Measurements from ENCODE around the gene ABI3BP. TPM values are rescaled to one million over a fixed set of nuclear protein-coding genes. Genes with fewer than 3 reads are reported as not detected.

The ABI3BP gene
- total and polyA plus RNA-seq, 11 donors: 7.8 to 96.6 (median 26.4) TPM

DNA sequence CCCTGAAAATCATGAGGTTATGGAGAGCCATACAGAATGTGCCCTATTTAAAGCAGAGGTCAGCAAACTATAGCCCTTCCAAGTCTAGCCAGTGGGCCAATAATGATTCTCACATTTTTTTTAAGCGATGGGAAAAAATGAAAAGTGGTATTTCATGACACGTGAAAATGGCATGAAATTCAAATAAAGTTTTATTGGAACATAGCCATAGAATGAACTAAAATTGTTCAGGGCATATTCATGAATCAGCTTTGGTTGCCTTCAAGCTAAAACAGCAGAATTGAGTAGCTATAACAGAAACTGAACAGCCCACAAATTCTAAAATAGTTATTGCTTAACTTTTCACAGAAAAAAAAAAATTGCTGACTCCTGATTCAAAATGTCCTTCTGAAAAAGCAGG, 179.4 kb downstream of the ABI3BP start:
- ATAC-seq: no peak
- TF ChIP-seq, protein P1, sequence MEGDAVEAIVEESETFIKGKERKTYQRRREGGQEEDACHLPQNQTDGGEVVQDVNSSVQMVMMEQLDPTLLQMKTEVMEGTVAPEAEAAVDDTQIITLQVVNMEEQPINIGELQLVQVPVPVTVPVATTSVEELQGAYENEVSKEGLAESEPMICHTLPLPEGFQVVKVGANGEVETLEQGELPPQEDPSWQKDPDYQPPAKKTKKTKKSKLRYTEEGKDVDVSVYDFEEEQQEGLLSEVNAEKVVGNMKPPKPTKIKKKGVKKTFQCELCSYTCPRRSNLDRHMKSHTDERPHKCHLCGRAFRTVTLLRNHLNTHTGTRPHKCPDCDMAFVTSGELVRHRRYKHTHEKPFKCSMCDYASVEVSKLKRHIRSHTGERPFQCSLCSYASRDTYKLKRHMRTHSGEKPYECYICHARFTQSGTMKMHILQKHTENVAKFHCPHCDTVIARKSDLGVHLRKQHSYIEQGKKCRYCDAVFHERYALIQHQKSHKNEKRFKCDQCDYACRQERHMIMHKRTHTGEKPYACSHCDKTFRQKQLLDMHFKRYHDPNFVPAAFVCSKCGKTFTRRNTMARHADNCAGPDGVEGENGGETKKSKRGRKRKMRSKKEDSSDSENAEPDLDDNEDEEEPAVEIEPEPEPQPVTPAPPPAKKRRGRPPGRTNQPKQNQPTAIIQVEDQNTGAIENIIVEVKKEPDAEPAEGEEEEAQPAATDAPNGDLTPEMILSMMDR (IDR thresholded peaks at IDR 0.05): no peak
- no peak for TF ChIP-seq POLR2A (IDR thresholded peaks at IDR 0.05)
- intact Hi-C loops (cut with DNase I): no loop called here
- WGBS, 4 donors: 78 to 83% (median 80%) methylated on average over 2 of the region's 2 CpGs
- Histone ChIP-seq H3K27ac (no peak overlapping the region), H3K4me3 (no peak overlapping the region), H3K9me3 (no peaks in the 10 kb centered on the region), H3K27me3 (no peaks in the 10 kb centered on the region), H3K4me1 (no peaks in the 10 kb centered on the region), H3K36me3 (peaks cover 0 to 10% (median 0%) of the 10 kb centered on the region in 9 donors)
- no peak for DNase-seq

DNA sequence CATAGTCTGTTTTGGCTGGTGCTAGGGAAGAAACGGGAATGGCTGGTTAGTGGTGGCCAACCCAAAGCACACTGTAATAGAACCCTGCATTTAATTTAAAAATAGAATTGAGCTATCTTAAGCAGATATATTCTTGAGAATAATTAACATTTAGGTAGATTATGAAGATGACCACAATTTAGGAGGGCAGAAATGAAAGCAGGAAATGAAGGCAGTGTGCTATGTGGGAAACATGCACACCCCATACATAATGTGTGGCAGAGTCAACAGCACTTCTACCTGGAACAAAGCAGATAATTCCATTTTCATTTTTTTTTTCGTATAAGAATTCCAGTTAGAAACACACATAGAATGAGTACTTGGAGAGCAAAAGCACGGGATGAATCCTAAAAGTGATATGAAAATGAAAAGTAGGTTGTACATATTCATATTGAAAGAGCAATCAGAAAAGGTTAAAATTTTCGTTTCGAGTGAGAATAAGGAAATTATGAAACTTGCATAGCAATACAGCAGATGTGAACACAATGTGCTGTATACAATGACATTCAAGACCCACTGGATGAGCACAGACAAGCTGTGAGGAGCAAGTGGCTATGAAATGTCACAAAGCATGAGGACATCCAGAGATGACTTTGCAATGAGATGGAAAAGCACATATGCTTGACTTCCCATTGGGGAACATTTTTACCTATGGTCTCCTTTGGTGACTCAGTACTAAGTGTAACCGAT, 181.3 kb downstream of the ABI3BP start:
- intact Hi-C loops (cut with DNase I): no loop called here
- H3K4me3 ChIP-seq: no peak overlapping the region
- H3K27me3 ChIP-seq: no peaks in the 10 kb centered on the region
- H3K27ac ChIP-seq: no peak overlapping the region
- DNase-seq (no peak), ATAC-seq (no peak)
- no peaks in the 10 kb centered on the region for H3K4me1 ChIP-seq
- H3K36me3 ChIP-seq: peaks cover 0 to 16% (median 0%) of the 10 kb centered on the region in 9 donors
- no peak for TF ChIP-seq POLR2A (IDR thresholded peaks at IDR 0.05)
- TF ChIP-seq, protein P1 (IDR thresholded peaks at IDR 0.05): no peak
- 79 to 87% (median 80%) methylated on average over 6 of the region's 6 CpGs for WGBS, 4 donors
- H3K9me3 ChIP-seq: no peaks in the 10 kb centered on the region

- no peak for ATAC-seq
- no peaks in the 10 kb centered on the region for H3K27me3 ChIP-seq
- intact Hi-C loops (cut with DNase I): no loop called here
- TF ChIP-seq, protein P1 (IDR thresholded peaks at IDR 0.05): no peak
- no peak for TF ChIP-seq POLR2A (IDR thresholded peaks at IDR 0.05)
- no peaks in the 10 kb centered on the region for H3K9me3 ChIP-seq
- peaks cover 0 to 16% (median 0%) of the 10 kb centered on the region in 9 donors for H3K36me3 ChIP-seq
- H3K27ac ChIP-seq: no peak overlapping the region
- no peaks in the 10 kb centered on the region for H3K4me1 ChIP-seq
- 85 to 94% (median 90%) methylated on average over 1 of the region's 1 CpG for WGBS, 4 donors
- no peak for DNase-seq
- H3K4me3 ChIP-seq: no peak overlapping the region
These were observed 182.6 kb downstream of the ABI3BP start for GRCh38 chr3:100810671-100811070.

DNA sequence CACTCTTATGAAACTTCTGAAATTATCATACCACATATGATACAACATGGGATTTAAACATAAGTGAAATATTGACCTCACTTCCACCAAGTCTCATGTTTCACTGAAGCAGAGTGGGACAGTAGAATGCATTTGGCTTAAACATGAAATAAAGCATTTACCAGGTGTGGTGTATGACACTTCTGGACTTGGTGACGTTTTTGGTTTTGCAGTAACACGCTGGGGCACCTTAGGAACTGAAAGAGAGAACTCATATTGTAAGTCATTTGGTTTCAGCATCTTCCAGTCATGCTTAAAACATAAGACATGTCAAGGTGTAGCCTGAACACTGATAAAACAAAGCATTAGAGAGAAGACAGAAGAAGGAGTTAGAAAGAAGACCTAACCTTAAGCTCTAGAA, 188.6 kb downstream of the ABI3BP start:
- H3K4me1 ChIP-seq: no peaks in the 10 kb centered on the region
- H3K27me3 ChIP-seq: no peaks in the 10 kb centered on the region
- no peak overlapping the region for H3K4me3 ChIP-seq
- DNase-seq (no peak), ATAC-seq (no peak)
- peaks cover 0 to 24% (median 0%) of the 10 kb centered on the region in 9 donors for H3K36me3 ChIP-seq
- no peak for TF ChIP-seq POLR2A (IDR thresholded peaks at IDR 0.05)
- TF ChIP-seq, protein P1 (IDR thresholded peaks at IDR 0.05): no peak
- 64 to 78% (median 66%) methylated on average over 2 of the region's 2 CpGs for WGBS, 4 donors
- intact Hi-C loops (cut with DNase I): no loop called here
- H3K27ac ChIP-seq: no peak overlapping the region
- H3K9me3 ChIP-seq: no peaks in the 10 kb centered on the region
